ENCODE results near the gene FADS2.

FADS2 gene

DNA sequence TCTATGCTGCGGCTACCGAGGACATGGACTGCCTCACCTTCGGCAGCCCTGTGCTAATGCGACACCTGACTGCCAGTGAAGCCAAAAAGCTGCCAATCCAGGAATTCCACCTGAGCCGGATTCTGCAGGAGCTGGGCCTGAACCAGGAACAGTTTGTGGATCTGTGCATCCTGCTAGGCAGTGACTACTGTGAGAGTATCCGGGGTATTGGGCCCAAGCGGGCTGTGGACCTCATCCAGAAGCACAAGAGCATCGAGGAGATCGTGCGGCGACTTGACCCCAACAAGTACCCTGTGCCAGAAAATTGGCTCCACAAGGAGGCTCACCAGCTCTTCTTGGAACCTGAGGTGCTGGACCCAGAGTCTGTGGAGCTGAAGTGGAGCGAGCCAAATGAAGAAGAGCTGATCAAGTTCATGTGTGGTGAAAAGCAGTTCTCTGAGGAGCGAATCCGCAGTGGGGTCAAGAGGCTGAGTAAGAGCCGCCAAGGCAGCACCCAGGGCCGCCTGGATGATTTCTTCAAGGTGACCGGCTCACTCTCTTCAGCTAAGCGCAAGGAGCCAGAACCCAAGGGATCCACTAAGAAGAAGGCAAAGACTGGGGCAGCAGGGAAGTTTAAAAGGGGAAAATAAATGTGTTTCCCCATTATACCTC lies 32.1 kb upstream of the FADS2 start:
- DNase-seq (ENCODE audit: low spot score) = no peak

DNA sequence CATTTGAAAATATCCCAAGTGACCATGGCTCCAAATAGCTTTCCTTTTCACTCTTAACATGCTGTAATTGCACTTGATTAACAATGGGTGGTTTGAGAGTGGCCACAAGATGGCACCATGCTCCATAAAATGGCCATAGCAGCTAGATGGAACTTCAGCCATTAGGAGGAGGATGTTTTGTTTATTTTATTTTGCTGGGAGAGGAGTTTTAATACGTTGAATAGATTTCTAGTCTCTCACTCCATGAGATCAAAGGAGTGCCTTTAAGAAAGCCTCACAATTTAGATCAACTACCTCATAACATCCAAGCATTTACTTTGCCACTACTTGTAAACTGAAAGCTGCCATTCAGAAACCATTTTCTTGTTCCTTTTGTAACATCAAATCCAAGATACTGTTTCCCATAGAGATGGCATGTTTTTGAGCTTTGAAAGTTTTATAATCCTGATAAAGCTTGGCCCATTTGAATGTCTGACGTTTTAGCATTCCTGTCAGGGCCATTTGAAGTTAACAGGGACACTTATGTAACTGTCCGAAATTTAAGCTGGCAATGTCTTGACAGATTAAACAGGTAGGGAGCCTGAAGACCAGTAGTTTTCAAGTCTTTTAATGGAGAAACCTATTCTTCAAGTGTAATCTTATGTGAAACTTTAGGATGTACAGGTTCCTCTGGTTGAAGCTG lies 30.7 kb upstream of the FADS2 start:
- DNase-seq (ENCODE audit: low spot score) = peak; percentile 75

DNA sequence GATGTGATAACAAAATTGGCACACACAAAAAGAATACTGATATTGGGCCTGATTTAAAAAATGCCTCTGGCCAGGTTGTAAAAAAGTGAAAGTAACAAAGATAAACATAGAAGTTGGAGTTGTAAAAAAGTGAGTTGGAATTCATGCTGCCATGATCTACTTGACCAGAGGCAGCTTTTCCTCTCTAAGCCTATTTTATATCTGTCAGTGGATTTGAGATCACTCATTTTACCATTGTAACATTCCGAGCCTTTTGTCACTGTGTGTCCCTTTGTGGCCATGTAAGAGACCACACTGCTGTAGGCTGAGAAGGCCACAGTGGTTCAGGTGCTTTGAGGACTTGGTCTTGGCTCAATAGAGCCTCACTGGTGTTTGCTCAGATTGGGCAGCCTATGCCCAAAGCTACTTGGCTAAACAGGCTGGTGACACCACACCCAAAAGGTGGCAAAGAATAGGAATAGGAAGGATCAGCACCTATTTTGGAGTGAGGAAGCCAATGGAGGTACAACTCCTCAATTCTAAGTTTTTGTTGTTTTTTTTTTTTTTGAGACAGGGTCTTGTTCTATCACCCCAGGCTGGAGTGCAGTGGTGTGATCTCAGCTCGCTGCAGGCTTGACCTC lies 28.3 kb upstream of the FADS2 start:
- DNase-seq (ENCODE audit: low spot score) = no peak

DNA sequence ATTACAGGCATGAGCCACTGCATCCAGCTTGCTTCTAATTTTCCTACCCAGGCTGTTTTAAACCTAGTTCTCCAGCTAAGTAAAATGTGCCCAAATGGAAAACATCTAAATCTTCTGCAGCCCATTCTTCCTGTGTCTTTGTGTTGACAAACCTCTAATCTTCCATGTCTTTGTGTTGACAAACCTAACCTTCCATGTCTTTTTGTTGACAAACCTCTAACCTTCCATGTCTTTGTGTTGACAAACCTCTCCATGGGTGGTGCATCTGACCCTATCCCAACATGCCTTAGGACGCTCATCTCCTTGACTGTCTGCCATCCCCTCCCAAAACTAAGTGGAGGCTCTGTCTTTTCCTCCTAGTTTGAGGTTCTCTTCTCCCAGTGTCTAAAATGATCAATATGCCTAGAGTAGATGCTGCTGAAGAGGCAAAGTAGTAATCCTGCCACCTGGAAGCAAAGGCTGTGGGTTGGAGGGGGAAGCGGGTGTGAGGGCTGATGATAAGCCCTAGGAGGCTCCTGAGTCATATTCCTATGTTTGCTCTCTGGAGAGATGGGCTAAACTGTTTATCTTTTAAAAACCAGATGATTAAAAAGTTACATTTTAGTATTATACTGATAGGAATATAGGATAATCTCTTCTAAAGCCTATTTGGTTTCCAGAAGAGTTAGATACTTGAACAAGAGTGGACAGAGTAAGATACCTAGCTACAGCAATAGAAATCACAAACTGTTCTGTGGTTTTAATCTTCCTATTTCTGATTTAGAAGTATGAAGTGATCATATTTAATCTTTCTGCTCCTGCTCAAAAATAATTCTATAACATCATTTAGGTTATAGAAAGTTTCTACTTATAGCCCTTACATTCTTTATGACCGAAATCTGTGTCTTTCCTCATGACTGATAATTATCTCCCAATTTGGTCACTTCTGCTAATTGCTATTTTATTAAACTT lies 27.5 kb upstream of the FADS2 start:
- DNase-seq (ENCODE audit: low spot score) = no peak

DNA sequence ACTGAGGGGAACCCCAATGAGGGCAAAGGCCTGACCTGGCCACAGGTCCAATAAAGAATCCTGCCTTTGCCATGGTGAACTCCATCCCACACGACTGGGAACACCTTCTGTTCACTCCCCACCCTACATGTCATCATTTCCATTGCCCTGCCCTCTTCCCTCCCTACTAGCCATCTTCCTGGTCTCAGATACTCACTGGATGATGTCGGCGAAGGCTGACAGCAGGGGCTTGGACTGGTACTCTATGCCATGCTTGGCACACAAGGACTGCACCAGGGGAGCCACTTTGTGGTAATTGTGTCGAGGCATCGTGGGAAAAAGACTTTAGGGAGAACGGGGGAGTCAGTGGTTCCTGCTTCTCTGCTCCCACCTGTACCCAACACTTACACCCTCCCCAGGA lies 25.5 kb upstream of the FADS2 start:
- no peak for DNase-seq (ENCODE audit: low spot score)

DNA sequence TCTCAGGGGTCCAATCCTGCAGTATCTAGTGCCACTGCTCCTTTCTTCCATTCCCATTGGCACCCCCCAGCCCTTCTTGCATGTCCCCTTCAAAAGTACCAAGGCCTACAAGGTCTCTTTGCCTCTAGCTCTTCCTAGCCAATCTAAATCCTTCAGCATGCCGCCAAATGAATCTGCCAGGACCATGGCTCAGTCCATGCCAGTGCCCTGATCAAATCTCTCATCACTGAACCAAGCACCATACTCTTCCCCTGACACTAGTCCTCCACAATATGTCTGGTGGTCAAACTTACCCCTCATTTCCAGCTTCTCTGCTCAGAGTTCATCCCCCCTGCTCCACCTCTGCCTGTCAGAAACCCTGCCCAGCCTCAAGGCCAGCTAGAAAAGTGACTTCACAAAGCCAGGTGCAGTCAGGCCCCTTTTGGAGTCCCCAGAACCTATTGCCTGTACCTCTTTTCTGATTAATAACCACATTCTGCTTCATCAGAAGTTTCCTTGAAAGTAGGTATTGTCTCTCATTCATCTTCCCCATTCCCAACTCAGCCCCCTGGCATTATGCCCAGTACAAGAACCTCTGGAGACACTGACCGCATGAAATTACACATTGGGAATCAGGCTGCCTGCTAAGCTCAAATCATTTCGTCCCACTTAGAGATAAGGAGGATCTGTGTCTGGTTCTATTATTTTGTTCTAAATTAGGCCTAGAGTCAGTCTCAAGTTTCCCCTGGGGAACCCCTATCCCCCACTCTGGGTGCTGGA lies 24.0 kb upstream of the FADS2 start:
- no peak for DNase-seq (ENCODE audit: low spot score)

DNA sequence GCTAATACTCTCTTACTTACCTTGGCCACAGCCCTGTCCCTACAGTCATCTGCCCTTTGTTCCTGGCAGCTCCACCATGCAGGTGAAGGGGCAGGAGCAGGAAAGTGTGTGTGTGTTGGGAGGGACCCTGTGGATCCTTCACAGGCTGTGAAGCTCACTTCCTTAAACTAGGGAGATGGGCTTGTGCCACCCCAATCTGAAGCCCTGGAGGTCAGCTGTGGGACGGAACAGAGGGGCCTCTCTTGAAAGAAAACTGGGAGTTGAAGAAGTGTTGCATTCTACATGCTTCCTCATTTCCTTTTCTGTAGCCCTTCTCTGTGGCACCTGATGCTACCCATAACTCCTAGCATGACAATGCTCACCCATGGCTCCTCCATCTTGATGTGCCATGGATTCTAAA lies 23.0 kb upstream of the FADS2 start:
- no peak for DNase-seq (ENCODE audit: low spot score)

DNA sequence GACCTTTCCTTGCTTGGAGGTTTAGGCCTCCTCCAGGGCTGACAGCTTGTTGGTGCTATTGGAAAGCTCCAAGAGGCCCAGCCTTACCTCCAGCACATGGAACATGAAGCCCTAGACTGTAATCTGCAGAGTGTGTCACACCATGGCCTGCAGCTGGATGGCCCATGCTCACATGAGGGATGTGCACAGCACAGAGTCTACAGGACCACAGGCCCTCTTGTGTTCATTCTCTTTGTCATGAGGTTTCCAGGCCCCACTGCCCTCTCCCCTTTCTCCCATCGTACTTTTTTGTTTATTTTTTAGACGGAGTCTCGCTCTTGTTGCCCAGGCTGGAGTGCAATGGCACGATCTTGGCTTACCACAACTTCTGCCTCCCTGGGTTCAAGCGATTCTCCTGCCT lies 21.3 kb upstream of the FADS2 start:
- DNase-seq (ENCODE audit: low spot score) = no peak

DNA sequence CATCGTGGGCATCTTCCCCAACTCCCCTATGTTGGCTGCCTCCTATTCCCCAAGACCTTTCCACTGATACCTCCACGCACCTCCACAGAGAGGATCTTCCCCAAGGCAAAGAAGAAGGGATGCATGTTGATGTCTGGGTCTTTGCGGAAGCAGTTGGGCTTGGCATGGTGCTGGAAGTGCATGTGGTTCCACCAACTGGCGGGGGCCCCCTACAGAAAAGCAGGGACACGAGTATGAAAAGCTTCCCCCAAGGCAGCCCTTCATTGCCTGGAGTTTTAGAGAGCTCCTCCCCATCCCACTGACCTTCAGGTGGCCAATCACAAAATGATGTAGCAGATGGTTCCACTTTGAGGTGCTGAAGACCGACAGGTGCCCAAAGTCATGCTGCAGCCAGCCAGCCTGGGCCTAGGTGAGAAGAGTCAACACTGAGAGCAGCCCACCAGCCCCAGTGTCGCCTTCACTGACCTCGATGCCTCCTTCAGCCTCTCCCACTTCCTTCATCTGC lies 17.4 kb upstream of the FADS2 start:
- DNase-seq (ENCODE audit: low spot score) = no peak

DNA sequence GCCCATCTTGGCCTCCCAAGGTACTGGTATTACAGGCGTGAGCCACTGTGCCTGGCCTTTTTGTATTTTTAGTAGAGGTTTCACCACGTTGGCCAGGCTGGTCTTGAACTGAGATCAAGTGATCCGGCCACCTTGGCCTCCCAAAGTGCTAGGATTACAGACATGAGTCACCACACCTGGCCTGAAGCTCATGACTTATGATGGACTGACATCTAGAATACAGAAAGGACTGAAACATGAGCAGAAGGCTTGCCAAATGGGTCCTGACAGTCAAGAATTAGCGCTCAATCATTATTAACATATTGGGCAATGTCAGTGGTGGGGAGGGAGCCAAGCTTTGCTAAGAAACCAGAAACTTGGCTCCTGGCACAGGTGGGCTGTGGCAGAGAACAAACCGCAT lies 16.3 kb upstream of the FADS2 start:
- no peak for DNase-seq (ENCODE audit: low spot score)

DNA sequence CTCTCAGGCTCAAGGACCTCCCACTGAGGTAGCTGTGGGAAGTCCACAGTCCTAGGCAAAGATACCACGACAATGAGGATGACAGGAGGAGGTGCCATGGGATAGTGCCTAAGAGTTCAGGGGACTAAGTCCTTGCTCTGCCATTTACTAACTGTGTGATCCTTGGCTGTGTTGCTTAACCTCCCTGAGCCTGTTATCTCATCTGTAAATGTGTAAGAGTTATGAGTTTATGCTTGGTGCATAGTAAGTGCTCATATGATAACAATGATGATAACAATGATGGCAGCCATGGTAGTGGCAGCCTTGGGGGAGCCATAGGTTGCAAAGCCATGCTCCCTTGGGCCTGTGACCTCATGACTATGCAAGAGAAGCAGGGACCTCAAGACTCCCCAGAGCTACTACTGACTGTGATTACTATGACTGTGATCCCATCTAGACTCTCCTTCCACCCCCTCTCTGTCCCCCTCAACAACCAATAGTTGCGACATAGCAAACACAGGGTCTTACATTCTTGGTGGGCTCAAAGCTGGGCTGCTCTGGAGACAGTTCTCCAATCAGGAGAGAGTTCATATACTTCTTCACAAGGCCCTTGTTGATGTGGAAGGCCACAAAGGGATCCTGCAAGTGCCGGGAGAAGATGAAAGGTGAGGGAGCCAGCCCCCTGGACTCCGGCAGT lies 15.2 kb upstream of the FADS2 start:
- no peak for DNase-seq (ENCODE audit: low spot score)

DNA sequence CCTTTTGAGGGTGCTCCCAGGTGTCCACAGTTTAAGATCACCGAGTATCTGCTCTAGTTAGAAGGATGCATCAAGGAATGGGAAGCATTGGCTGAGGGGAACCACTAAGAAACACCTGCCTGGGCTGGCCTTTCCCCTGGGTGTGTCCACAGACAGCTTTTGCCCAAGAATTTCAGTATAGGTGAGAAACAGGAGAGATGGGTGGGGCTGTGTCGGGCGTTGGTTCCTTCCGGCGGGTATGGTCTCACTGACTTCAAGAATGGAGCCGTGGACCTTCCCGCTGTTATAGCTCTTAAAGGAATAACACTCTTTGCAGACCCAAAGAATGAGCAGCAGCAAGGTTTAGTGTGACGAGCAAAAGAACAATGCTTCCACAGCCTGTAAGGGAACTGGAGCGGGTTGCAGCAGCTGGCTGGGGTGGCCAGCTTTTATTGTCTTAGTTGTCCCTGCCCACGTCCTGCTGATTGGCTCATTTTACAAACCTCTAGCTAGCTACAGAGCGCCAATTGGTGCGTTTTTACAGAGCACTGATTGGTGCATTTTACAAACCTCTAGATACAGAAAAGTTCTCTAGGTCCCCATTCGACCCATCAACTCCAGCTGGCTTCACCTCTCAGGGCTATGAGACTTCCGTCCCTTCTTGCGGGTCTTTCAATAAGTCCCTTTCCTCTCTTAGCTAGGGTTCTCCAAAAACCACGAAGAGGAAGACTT lies 13.7 kb upstream of the FADS2 start:
- no peak for DNase-seq (ENCODE audit: low spot score)

DNA sequence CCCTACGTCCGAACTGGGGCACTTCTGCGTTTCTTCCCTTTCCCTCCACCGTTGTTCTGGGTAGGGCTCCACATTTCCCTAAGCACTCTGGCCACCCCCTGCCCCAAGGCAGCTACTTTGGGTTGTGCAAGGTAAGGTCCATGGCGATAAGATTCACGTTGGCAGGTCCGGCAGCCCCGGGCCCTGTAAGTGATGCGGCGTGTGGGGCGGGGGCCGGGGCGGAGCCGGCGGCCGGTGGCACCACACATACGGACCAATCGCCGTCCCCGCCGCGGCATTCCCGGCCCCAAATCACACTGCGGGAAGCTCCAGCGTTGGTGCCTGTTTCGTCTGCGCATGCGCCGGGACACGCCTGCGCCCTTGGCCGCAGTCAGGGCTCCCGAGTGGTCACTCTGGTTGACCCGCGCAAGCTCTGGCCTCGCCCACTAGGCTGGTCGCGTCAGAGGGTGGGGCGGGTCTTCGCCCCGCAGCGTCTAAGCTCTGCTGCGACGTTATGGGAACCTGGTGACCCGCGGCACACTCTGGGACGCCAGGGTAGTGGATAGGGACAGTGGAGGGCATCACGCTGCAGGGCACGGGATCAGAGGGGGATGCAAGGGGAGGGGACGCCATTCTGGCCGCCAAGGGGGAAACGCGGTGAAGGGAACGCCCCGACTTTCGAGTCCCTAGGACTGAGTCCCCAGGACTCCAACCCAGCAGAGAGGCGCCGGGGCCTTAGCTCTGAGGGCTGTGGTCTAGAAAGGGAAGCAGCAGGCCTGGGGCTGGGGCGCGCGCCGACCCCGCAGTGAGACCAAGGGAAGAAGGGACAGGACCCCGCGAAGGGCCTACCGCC lies 12.9 kb upstream of the FADS2 start:
- DNase-seq (ENCODE audit: low spot score) = peak; percentile 67

DNA sequence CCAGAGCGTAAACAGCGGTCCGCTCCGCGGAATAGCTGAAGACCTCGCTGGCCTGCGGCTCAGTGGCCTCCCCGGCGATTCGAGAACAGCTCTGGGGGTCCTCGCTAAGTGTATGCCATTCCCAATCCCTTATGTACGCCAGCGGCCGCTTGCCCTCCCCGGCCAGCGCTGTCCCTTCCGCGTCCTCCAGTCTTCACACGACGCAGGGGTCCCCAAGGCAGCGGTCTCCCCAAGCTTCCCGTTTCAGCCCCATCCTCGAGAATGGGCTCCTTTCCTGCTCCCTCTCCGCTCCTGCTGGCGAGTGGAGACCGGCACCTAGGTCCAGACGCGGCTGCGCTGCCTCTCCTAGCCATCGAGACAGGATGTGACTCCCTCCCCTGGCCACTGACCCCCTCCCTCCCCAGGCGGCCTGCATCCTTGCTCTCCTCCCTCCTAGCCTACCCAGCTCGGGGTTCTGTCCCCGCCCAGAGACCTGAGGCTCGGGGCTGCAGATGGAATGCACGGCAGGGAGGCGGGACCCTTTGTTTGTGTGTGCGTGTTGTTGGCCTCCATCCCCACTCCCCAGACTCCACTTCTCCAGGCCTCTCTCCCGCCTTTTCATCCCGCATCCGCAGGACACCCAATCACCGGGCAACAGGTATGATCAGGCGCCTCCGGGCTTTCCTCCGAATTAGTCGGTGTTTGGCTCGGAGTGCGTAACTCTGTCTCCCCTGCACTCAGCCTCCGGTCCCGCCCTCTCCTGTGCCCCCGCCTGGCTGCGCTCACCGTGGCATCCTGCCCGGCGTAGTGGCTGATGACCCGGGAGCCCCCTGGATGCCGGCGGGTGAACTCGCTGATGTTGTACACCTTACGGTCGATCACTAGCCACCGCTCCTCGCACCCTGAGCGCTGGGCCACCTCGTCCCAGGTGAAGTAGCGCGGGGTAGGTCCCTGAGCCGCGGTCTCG lies 12.0 kb upstream of the FADS2 start:
- peak; percentile 60 for DNase-seq (ENCODE audit: low spot score)

DNA sequence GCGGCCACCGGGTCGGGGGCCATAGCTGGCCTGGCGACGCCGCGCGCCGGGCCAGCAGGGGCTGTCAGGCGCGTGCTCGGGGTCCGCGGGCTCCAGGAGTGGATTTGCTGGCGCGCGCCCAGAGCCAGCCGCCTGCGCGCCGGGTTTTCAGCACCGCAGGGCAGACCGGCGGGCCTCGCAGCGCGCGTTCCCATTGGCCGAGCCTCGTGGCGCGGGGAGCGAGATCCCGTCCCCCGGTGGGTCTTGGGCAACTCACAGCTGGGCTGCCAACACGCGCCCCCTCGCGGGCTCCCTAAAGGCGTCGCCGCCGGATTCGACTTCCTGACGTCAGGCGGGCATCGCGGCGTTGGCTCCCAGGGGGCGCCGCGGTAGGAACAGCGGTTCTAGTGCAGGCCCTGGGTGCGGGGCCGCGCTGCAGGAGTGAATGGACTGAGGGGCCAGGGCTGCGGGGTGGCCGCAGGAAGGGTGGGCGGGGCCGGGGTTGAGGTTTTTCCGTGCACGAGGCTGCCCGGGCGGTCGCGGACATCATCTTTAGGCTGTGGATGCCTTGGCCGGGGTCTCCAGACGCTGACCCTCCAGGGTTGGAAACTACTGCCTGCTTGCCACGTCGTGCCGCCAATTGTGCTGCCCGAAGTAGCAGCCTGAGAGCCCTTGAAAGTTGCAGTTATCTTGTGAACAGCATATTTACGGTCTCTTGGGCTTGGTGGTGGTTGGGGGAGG lies 11.2 kb upstream of the FADS2 start, which contains the start of gene FADS1:
FADS1 (minus strand) TSS at position 268 of the 720 bp plus-strand sequence; CDS start at position 194, 74 bp downstream.
- DNase-seq (ENCODE audit: low spot score) = peak; percentile 82

DNA sequence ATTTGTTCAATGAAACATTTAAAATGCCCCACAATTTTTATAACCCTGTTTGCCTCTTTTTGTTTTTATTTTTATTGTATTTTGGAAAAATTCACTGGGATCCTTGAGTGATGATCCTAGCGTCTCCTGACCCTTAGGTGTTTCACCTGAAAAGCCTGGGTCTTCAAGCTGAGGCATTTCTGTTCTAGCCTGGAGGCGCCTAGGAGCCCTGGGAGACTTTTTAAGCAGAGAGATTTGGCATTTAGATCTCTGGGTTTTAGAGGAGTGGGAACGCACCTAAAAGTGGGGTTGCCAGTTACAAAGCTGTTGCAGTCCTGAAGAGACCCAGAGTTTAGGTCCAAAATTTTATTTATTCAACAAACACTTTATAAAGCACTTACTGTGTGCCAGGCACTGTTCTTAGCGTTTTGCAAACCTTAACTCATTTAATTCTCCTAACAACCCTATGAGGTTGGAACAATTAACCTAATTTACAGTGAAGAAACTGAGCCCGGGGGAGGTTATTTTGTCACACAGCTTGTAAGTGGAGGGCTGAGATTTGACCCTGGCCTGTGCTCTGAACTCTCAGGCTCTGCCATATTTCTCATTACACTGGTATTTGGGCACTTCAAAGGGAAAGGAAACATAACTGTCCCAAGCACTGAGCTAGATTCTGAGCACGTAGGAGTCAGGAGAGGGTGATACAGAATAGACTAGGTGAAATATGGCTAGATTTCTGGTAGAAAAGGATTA lies 10.5 kb upstream of the FADS2 start:
- DNase-seq (ENCODE audit: low spot score) = no peak

DNA sequence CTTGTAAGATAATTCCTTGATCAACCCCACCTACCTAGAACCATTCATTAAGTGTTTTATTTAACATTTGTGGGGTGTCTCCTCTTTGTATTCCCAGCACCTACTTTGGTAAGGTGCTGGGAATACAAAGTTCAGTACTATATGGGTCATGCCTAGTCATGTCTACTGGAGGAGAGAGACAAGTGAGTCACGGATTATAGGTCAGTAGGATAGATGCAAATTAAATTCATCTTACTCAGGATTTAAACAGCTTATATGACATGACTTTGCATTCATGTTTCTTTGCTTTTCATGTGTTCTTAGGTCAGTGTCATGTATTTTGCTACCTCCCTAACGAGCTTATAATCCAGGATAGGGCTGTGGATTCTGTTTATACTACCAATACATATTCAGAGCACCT lies 7.9 kb upstream of the FADS2 start:
- no peak for DNase-seq (ENCODE audit: low spot score)
